ENCODE results near the gene ENDOD1.
"Not testable (repeated sequence)": the region's sequence is repeated elsewhere in the genome, so short reads cannot be mapped to it uniquely, and the experiment has no call there.

ENDOD1 gene

DNA sequence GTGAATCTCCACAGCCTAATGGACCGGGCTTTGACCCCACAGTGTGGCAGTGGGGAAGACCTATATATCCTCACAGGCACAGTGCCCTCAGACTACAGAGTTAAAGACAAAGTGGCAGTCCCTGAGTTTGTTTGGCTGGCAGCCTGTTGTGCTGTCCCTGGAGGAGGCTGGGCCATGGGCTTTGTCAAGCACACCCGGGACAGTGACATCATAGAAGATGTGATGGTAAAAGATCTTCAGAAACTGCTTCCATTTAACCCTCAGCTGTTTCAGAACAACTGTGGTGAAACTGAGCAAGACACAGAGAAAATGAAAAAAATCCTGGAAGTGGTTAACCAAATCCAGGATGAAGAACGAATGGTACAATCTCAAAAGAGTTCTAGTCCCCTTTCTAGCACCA is 39.0 kb downstream of the ENDOD1 start:
- no peaks in the 10 kb centered on the region for H3K9me3 ChIP-seq
- intact Hi-C loops (cut with DNase I; ENCODE audit: low total_unique reads) = no loop called here
- H3K4me1 ChIP-seq = peaks cover 0 to 7% (median 0%) of the 10 kb centered on the region in 4 donors
- no peaks in the 10 kb centered on the region for H3K27me3 ChIP-seq
- H3K4me3 ChIP-seq = no peak overlapping the region
- H3K36me3 ChIP-seq = peaks cover 24 to 30% (median 27%) of the 10 kb centered on the region in 3 donors
- no peak for TF ChIP-seq CTCF (IDR thresholded peaks at IDR 0.05)
- no peak overlapping the region for H3K27ac ChIP-seq
- DNase-seq = no peak

DNA sequence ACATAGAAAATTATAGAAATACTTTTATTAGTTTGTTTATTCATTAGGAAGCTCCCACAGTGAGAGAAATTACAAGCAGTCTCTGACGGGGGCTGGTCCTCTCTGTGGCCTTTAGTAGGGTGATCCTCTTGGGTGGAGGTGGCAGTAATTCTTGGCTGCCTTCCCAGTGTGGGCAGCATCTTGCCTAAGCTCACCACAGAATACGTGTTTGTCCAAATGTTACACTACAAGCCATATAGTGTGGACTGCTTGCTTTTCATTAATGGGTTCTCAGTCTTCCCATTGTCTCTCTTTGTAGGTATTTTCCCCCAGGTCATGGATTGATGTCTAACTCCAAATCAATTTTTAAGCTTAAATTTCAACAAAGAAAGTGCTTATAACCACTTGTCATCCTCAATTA is 43.3 kb downstream of the ENDOD1 start:
- no peak for DNase-seq
- intact Hi-C loops (cut with DNase I; ENCODE audit: low total_unique reads) = no loop called here
- Histone ChIP-seq H3K9me3 (no peaks in the 10 kb centered on the region), H3K4me1 (peaks cover 0 to 10% (median 3%) of the 10 kb centered on the region in 4 donors), H3K27ac (no peak overlapping the region), H3K36me3 (peaks cover 24 to 28% (median 28%) of the 10 kb centered on the region in 3 donors), H3K27me3 (no peaks in the 10 kb centered on the region), H3K4me3 (no peak overlapping the region)
- no peak for TF ChIP-seq CTCF (IDR thresholded peaks at IDR 0.05)

DNA sequence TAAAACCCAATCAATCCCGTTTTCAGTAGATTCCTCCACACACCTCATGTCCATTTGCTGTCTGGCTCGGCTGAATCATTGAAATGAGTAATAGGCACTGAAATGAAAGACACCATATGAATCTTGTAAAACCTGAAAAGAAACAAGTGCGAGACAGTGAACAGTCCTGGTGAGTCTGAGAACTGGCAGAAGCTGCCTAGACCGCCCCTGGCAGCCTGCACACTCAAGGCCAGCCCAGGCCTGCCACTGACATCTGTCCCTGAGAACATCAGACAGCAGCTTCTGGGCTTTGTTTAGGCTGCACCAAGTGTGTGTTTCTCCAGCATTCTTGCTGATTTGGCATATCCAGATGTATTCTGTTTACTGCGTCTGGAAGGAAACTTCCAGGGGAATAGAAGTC is 44.8 kb downstream of the ENDOD1 start:
- Histone ChIP-seq H3K27me3 (no peaks in the 10 kb centered on the region), H3K36me3 (peaks cover 12 to 13% (median 12%) of the 10 kb centered on the region in 3 donors), H3K27ac (no peak overlapping the region), H3K4me1 (peaks cover 0 to 10% (median 3%) of the 10 kb centered on the region in 4 donors), H3K9me3 (no peaks in the 10 kb centered on the region), H3K4me3 (no peak overlapping the region)
- no peak for TF ChIP-seq CTCF (IDR thresholded peaks at IDR 0.05)
- DNase-seq = no peak
- intact Hi-C loops (cut with DNase I; ENCODE audit: low total_unique reads) = no loop called here

DNA sequence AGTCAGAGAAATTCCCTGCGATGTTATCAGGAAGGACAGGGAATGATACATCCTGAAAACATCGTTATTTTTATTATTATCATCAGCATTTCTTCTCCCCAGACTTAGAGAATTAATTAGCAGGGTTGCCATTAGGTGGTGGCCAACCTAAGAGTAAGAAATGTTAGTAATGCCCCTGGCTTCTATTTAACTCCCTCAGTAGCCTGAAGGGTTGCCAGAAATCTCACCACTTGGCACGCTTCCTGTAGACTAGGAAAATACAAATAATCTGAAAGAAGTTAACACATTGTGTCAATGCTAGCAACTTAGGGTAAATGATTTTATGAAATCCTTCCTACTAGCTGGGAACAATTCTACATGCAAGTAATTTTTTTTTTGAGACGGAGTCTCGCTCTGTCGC is 45.5 kb downstream of the ENDOD1 start:
- no peak for DNase-seq
- Histone ChIP-seq H3K4me3 (no peak overlapping the region), H3K9me3 (no peaks in the 10 kb centered on the region), H3K4me1 (peaks cover 0 to 10% (median 3%) of the 10 kb centered on the region in 4 donors), H3K27ac (no peak overlapping the region), H3K36me3 (peaks cover 7 to 12% (median 9%) of the 10 kb centered on the region in 3 donors), H3K27me3 (no peaks in the 10 kb centered on the region)
- intact Hi-C loops (cut with DNase I; ENCODE audit: low total_unique reads) = no loop called here
- TF ChIP-seq CTCF (IDR thresholded peaks at IDR 0.05) = no peak

- H3K27ac ChIP-seq = no peak overlapping the region
- peaks cover 0 to 10% (median 3%) of the 10 kb centered on the region in 4 donors for H3K4me1 ChIP-seq
- no peak overlapping the region for H3K4me3 ChIP-seq
- H3K27me3 ChIP-seq = no peaks in the 10 kb centered on the region
- DNase-seq = no peak
- intact Hi-C loops (cut with DNase I; ENCODE audit: low total_unique reads) = no loop called here
- no peaks in the 10 kb centered on the region for H3K9me3 ChIP-seq
- H3K36me3 ChIP-seq = peaks cover 7 to 12% (median 9%) of the 10 kb centered on the region in 3 donors
- no peak for TF ChIP-seq CTCF (IDR thresholded peaks at IDR 0.05)
Measured at GRCh38 chr11:95135880-95136279, 46.2 kb downstream of the ENDOD1 start.

DNA sequence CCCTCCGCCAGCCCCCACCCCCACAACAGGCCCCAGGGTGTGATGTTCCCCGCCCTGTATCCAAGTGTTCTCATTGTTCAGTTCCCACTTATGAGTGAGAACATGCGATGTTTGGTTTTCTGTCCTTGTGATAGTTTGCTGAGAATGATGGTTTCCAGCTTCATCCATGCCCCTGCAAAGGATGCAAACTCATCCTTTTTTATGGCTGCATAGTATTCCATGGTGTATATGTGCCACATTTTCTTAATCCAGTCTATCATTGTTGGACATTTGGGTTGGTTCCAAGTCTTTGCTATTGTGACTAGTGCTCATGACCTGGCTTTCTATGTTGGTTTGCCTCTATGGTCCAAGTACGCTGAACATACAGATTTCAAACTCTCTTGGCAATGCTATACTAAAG is 47.1 kb downstream of the ENDOD1 start:
- H3K4me3 ChIP-seq; H3K27ac ChIP-seq; intact Hi-C loops (cut with DNase I; ENCODE audit: low total_unique reads); H3K27me3 ChIP-seq; DNase-seq; H3K36me3 ChIP-seq; H3K9me3 ChIP-seq: not testable (repeated sequence)
- H3K4me1 ChIP-seq = peaks cover 0 to 10% (median 3%) of the 10 kb centered on the region in 4 donors
